Caco-2 (cell line): ENCODE measurements around the gene OSBPL10. TPM values are rescaled to one million over a fixed set of nuclear protein-coding genes. Genes with fewer than 3 reads are reported as not detected.
"Not testable (repeated sequence)": the region's sequence is repeated elsewhere in the genome, so short reads cannot be mapped to it uniquely, and the experiment has no call there.

Source experiments
- BruUV-seq: library from RNA; stranded (reverse); fragments of 400-500 nt; replicated peaks from 2 replicates; lab custom pipeline; 2021; lab: Mats Ljungman, UMichigan
- CTCF ChIA-PET: fragments of 300-600 bp; sonication (Branson Sonifier 250); formaldehyde crosslinking; loops from one replicate; lab custom pipeline; 2022; ENCODE audit warnings: antibody characterized with exemption; lab: Charles Lee
- POLR2A ChIA-PET: fragments of 300-600 bp; sonication (Branson Sonifier 250); formaldehyde crosslinking; loops from one replicate; lab custom pipeline; 2022; ENCODE audit warnings: antibody characterized with exemption; lab: Charles Lee
- DNase-seq, 2 experiments: peaks; one replicate each; pipeline versions ENCODE4 v3.0.0 to v3.0.0-alpha.2; 2020 to 2022
- H3K27me3 ChIP-seq: replicated peaks from 2 replicates; pipeline ENCODE4 v1.6.0; 2011; ENCODE audit warnings: low read length; ENCODE audit not compliant: control insufficient read depth, insufficient read depth
- H3K36me3 ChIP-seq: 2 replicates; pipeline ENCODE4 v1.5.1; 2011; ENCODE audit warnings: low read length; ENCODE audit not compliant: control insufficient read depth, insufficient read depth
- H3K4me1 ChIP-seq: fragments of 250-450 bp; sonication (Bioruptor Pico); 2 replicates; pipeline ENCODE4 v1.5.1; 2020; ENCODE audit warnings: mild to moderate bottlenecking
- H3K4me3 ChIP-seq: 2 replicates; pipeline ENCODE4 v1.5.1; 2011; ENCODE audit warnings: low read depth, mild to moderate bottlenecking, control low read depth, low read length
- H3K9me3 ChIP-seq: fragments of 250-450 bp; sonication (Bioruptor Pico); 2 replicates; pipeline ENCODE4 v1.5.1; 2020; ENCODE audit warnings: mild to moderate bottlenecking, moderate library complexity
- H3K27ac Mint-ChIP-seq: one replicate; pipeline ENCODE4 v1.8.0; 2022; ENCODE audit warnings: mixed read lengths; ENCODE audit not compliant: unreplicated experiment
- H3K27me3 Mint-ChIP-seq: one replicate; pipeline ENCODE4 v1.8.0; 2022; ENCODE audit warnings: mixed read lengths; ENCODE audit not compliant: insufficient read depth, unreplicated experiment
- H3K36me3 Mint-ChIP-seq: one replicate; pipeline ENCODE4 v1.8.0; 2022; ENCODE audit warnings: mild to moderate bottlenecking, mixed read lengths; ENCODE audit not compliant: insufficient read depth, unreplicated experiment
- H3K4me1 Mint-ChIP-seq: one replicate; pipeline ENCODE4 v1.8.0; 2022; ENCODE audit warnings: low read depth, mixed read lengths; ENCODE audit not compliant: unreplicated experiment
- H3K4me3 Mint-ChIP-seq: one replicate; pipeline ENCODE4 v1.8.0; 2022; ENCODE audit warnings: mild to moderate bottlenecking, moderate library complexity, mixed read lengths; ENCODE audit not compliant: unreplicated experiment
- H3K9me3 Mint-ChIP-seq: one replicate; pipeline ENCODE4 v1.8.0; 2022; ENCODE audit warnings: mixed read lengths; ENCODE audit not compliant: unreplicated experiment
- intact Hi-C: fragments of 100-400 bp; cut with micrococcal nuclease; formaldehyde crosslinking; loops from one replicate; pipeline ENCODE4 v1.10.0; 2022; ENCODE audit not compliant: unreplicated experiment
- total RNA-seq: library from RNA; stranded (reverse); gene quantifications from 2 replicates; pipeline ENCODE4 v1.2.3, GENCODE V29; 2022
- TF ChIP-seq, protein P1 (sequence below), 2 experiments: fragments of 200-600 bp in 1 of 2; IDR thresholded peaks; 1 replicate in 1 of 2; 2 replicates in 1 of 2; pipeline versions ENCODE4 v1.5.1 to v1.8.0; 2011 to 2022; ENCODE audit warnings: antibody characterized with exemption in 1 of 2, control low read depth in 1 of 2, inconsistent platforms in 1 of 2, low read depth in 1 of 2, low read length in 1 of 2, mild to moderate bottlenecking in 1 of 2, moderate library complexity in 1 of 2; ENCODE audit not compliant: insufficient read depth in 1 of 2, severe bottlenecking in 1 of 2, unreplicated experiment in 1 of 2

The OSBPL10 gene
- total RNA-seq, 1 experiment from 2014 or later, result 71.2 TPM

DNA sequence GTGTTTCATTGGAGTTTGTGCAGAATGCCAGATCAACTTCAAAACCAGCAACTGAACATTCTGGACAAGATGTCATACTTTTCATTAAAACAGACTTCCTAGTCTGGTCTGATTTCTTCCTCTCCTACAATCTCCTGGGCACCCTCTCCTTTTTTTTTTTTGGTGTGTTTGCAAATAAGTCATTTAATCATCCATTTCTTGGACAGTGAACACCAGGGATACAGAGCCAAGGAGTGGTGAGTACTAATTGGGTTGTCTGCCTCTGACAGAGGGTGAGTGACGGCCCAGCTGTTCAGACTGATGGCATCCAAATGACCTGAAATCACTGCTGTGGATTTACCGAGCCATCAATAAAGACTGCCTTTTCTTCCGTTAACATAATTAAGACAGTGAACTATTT lies 290.3 kb downstream of the OSBPL10 start:
- BruUV-seq, result no TSS peak
- H3K4me1 ChIP-seq, result no peaks in the 10 kb centered on the region

DNA sequence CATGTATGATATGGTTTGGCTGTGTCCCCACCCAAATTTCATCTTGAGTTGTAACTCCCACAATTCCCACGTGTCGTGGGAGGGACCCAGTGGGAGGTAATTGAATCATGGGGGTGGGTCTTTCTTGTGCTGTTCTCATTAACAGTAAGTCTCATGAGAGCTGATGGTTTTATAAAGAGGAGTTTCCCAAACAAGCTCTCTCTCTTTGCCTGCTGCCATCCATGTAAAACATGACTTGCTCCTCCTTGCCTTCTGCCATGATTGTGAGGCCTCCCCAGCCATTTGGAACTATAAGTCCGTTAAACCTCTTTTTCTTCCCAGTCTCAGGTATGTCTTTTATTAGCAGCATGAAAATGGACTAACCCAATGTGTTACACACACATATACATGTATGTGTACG lies 291.5 kb downstream of the OSBPL10 start:
- Mint-ChIP-seq H3K9me3 (peaks cover 20% of the 10 kb centered on the region), H3K36me3 (peaks cover 34% of the 10 kb centered on the region)
- DNase-seq, H3K4me1 ChIP-seq, H3K4me3 ChIP-seq, H3K27me3 ChIP-seq, POLR2A ChIA-PET, intact Hi-C loops, H3K27me3 Mint-ChIP-seq, H3K4me3 Mint-ChIP-seq, H3K27ac Mint-ChIP-seq, H3K4me1 Mint-ChIP-seq, CTCF ChIA-PET, H3K9me3 ChIP-seq, BruUV-seq, H3K36me3 ChIP-seq: not testable (repeated sequence)

More for the DNA sequence above, 290.3 kb downstream of the OSBPL10 start:
- Mint-ChIP-seq H3K4me1 (peaks cover 6% of the 10 kb centered on the region), H3K27ac (peak overlapping the region; percentile 10), H3K36me3 (peaks cover 34% of the 10 kb centered on the region), H3K9me3 (peaks cover 20% of the 10 kb centered on the region), H3K27me3 (no peaks in the 10 kb centered on the region), H3K4me3 (no peak overlapping the region)
- no peak for DNase-seq
- intact Hi-C loops, result no loop called here
- H3K9me3 ChIP-seq, result no peaks in the 10 kb centered on the region
- TF ChIP-seq, protein P1, sequence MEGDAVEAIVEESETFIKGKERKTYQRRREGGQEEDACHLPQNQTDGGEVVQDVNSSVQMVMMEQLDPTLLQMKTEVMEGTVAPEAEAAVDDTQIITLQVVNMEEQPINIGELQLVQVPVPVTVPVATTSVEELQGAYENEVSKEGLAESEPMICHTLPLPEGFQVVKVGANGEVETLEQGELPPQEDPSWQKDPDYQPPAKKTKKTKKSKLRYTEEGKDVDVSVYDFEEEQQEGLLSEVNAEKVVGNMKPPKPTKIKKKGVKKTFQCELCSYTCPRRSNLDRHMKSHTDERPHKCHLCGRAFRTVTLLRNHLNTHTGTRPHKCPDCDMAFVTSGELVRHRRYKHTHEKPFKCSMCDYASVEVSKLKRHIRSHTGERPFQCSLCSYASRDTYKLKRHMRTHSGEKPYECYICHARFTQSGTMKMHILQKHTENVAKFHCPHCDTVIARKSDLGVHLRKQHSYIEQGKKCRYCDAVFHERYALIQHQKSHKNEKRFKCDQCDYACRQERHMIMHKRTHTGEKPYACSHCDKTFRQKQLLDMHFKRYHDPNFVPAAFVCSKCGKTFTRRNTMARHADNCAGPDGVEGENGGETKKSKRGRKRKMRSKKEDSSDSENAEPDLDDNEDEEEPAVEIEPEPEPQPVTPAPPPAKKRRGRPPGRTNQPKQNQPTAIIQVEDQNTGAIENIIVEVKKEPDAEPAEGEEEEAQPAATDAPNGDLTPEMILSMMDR (IDR thresholded peaks at IDR 0.05; ENCODE audit: insufficient read depth in 1 of 2, low read depth in 1 of 2, low read length in 1 of 2, severe bottlenecking in 1 of 2, unreplicated experiment in 1 of 2), result no peak
- no peaks in the 10 kb centered on the region for H3K27me3 ChIP-seq
- ChIA-PET POLR2A (no interaction called here), CTCF (no interaction called here)
- no peak overlapping the region for H3K4me3 ChIP-seq
- H3K36me3 ChIP-seq, result peaks cover 2% of the 10 kb centered on the region; the same call in 1 of the 2 replicates

DNA sequence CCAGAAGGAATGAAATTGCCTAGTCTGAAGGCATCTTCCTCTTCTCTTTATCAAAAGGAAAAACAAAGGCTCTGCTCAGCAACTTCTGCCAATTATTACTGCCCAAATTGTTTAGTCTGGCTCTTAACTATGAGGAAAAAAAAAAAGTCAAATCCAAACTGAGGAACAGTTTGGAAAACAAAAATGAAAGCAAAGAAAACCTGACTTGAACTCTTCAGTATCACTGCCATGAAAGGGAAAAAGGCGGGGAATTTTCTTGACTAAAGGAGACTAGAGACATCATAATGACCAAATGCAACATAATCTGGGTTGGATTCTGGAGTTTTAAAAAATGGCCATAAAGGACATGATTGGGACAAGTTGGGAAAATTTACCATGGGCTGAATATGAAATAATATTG lies 292.1 kb downstream of the OSBPL10 start:
- no TSS peak for BruUV-seq
- CTCF ChIA-PET, result no interaction called here
- H3K27ac Mint-ChIP-seq, result no peak overlapping the region
- POLR2A ChIA-PET, result no interaction called here
- intact Hi-C loops, result no loop called here
- H3K36me3 ChIP-seq, result peaks cover 2% of the 10 kb centered on the region; the same call in 1 of the 2 replicates
- no peaks in the 10 kb centered on the region for H3K27me3 Mint-ChIP-seq
- no peak for DNase-seq
- H3K4me3 Mint-ChIP-seq, result no peak overlapping the region
- peaks cover 20% of the 10 kb centered on the region for H3K9me3 Mint-ChIP-seq
- H3K4me3 ChIP-seq, result no peak overlapping the region
- peaks cover 34% of the 10 kb centered on the region for H3K36me3 Mint-ChIP-seq
- TF ChIP-seq, protein P1 (IDR thresholded peaks at IDR 0.05; ENCODE audit: insufficient read depth in 1 of 2, low read depth in 1 of 2, low read length in 1 of 2, severe bottlenecking in 1 of 2, unreplicated experiment in 1 of 2), result no peak
- H3K27me3 ChIP-seq, result no peaks in the 10 kb centered on the region
- H3K4me1 Mint-ChIP-seq, result peaks cover 6% of the 10 kb centered on the region
- no peaks in the 10 kb centered on the region for H3K9me3 ChIP-seq
- no peaks in the 10 kb centered on the region for H3K4me1 ChIP-seq
